K562 (cell line): ENCODE data around the gene TSEN54. TPM values are rescaled to one million over a fixed set of nuclear protein-coding genes. Genes with fewer than 3 reads are reported as not detected.

Experiments used
- ATAC-seq: fragments of 200-7000 bp; cut with Tn5 transposase; 3 replicates; pipeline ENCODE4 v1.9.1; 2020; ENCODE audit warnings: moderate library complexity
- BruUV-seq: library from RNA; stranded (reverse); fragments of 400-500 nt; replicated peaks from 2 replicates; lab custom pipeline; 2021; lab: Mats Ljungman, UMichigan
- CTCF ChIA-PET: fragments of 300-600 bp; formaldehyde crosslinking; extraction: SDS; loops from one replicate; lab custom pipeline; 2021; ENCODE audit warnings: low intra/inter-chr PET ratio; lab: Yijun Ruan, JAX
- POLR2A ChIA-PET: fragments of 300-600, 350-650 bp; sonication (Branson Sonifier 250); formaldehyde crosslinking; extraction: SDS; loops from one replicate; lab custom pipeline; 2021; ENCODE audit warnings: antibody characterized with exemption, inconsistent platforms; lab: Yijun Ruan, JAX
- DNase-seq, 4 experiments: peaks; one replicate each; pipeline versions ENCODE4 v3.0.0 to v3.0.0-alpha.2; 2011 to 2018; ENCODE audit warnings: low spot score in 3 of 4, mixed read lengths in 3 of 4; ENCODE audit errors: extremely low read depth in 1 of 4
- FAIRE-seq: peaks from 2 replicates; lab custom pipeline; 2011; peaks lifted over from hg19 to GRCh38; lab: Jason Lieb, UNC
- H2AFZ ChIP-seq: 2 replicates; pipeline ENCODE4 v1.6.0; 2011; ENCODE audit warnings: low read depth, low read length, control low read depth, inconsistent platforms
- H3K27ac ChIP-seq: fragments of 200-600 bp; 3 replicates; pipeline ENCODE4 v1.8.0; 2011; ENCODE audit warnings: low read depth, mild to moderate bottlenecking, control low read depth, inconsistent platforms, low read length, moderate library complexity, mixed read lengths; ENCODE audit errors: extremely low read depth
- H3K27me3 ChIP-seq, 2 experiments: fragments of 300-600 bp in 1 of 2; 2 replicates in 1 of 2; 3 replicates in 1 of 2; pipeline versions ENCODE4 v1.6.0 to v1.8.0; 2011; ENCODE audit warnings: inconsistent platforms in 2 of 2, low read length in 2 of 2, mild to moderate bottlenecking in 1 of 2, mixed read lengths in 1 of 2, moderate library complexity in 1 of 2; ENCODE audit not compliant: control insufficient read depth in 2 of 2, insufficient read depth in 2 of 2
- H3K36me3 ChIP-seq: fragments of 300-600 bp; 3 replicates; pipeline ENCODE4 v1.8.0; 2011; ENCODE audit warnings: mild to moderate bottlenecking, low read length, inconsistent platforms; ENCODE audit not compliant: control insufficient read depth, insufficient read depth
- H3K4me1 ChIP-seq, 2 experiments: fragments of 200-600 bp in 1 of 2; replicated peaks in 1 of 2; 2 replicates in 1 of 2; 3 replicates in 1 of 2; pipeline versions ENCODE4 v1.5.1 to v1.8.0; 2011; ENCODE audit warnings: inconsistent platforms in 2 of 2, low read length in 2 of 2, mild to moderate bottlenecking in 1 of 2, mixed read lengths in 1 of 2, moderate library complexity in 1 of 2; ENCODE audit not compliant: control insufficient read depth in 2 of 2, insufficient read depth in 2 of 2
- H3K4me2 ChIP-seq: 2 replicates; pipeline ENCODE4 v1.6.1; 2011; ENCODE audit warnings: low read length, control low read depth, inconsistent platforms, mixed read lengths; ENCODE audit not compliant: insufficient read depth
- H3K4me3 ChIP-seq: fragments of 200-600 bp; sonication (generic), shearing (Covaris generic); 2 replicates; pipeline ENCODE4 v1.5.1; 2016; ENCODE audit warnings: control low read depth, inconsistent platforms
- H3K79me2 ChIP-seq: fragments of 200-600 bp; 3 replicates; pipeline ENCODE4 v1.8.0; 2011; ENCODE audit warnings: low read length, inconsistent platforms; ENCODE audit not compliant: control insufficient read depth, insufficient read depth
- H3K9ac ChIP-seq, 2 experiments: 2 replicates each; pipeline versions ENCODE4 v1.6.0 to v1.6.1; 2011; ENCODE audit warnings: low read depth in 2 of 2, low read length in 2 of 2, control low read depth in 1 of 2, inconsistent platforms in 1 of 2, mild to moderate bottlenecking in 1 of 2, mixed read lengths in 1 of 2; ENCODE audit not compliant: insufficient read depth in 1 of 2
- H3K9me1 ChIP-seq: one replicate; pipeline ENCODE4 v1.6.0; 2011; ENCODE audit warnings: inconsistent platforms, mild to moderate bottlenecking, low read length, moderate library complexity; ENCODE audit not compliant: control insufficient read depth, insufficient read depth
- H3K9me3 ChIP-seq: replicated peaks from 2 replicates; pipeline ENCODE4 v1.5.1; 2011; ENCODE audit warnings: low read depth, low read length, inconsistent platforms; ENCODE audit not compliant: control insufficient read depth, insufficient read depth
- H4K20me1 ChIP-seq: replicated peaks from 2 replicates; pipeline ENCODE4 v1.6.1; 2011; ENCODE audit warnings: low read length, inconsistent platforms, mixed read lengths; ENCODE audit not compliant: control insufficient read depth, insufficient read depth
- FOXJ3 ChIP-seq: sonication (generic); formaldehyde crosslinking; IDR thresholded peaks from 2 replicates; pipeline ENCODE4 v1.4.0; 2020; ENCODE audit warnings: mild to moderate bottlenecking, missing genetic modification reagents
- IRF2 ChIP-seq: sonication (generic); formaldehyde crosslinking; IDR thresholded peaks from 2 replicates; pipeline ENCODE4 v1.8.1; 2022; ENCODE audit warnings: mild to moderate bottlenecking, missing genetic modification reagents
- POLR3A ChIP-seq: IDR thresholded peaks from 2 replicates; pipeline ENCODE4 v1.6.1; 2011; ENCODE audit warnings: borderline replicate concordance, mild to moderate bottlenecking, moderate library complexity; ENCODE audit not compliant: insufficient read length, insufficient read depth; ENCODE audit errors: extremely low read depth
- ZFPM2 ChIP-seq: fragments of 250-450 bp; sonication (Bioruptor Pico); IDR thresholded peaks from 2 replicates; pipeline ENCODE4 v1.5.1; 2022; ENCODE audit warnings: mild to moderate bottlenecking
- ZFX ChIP-seq: sonication (generic); formaldehyde crosslinking; IDR thresholded peaks from 2 replicates; pipeline ENCODE4 v1.8.0; 2022; ENCODE audit warnings: mild to moderate bottlenecking, missing genetic modification reagents, moderate library complexity
- WGBS: fragments of 100-300 bp; shearing (Covaris generic); methylation state at CpG from one replicate; pipeline ENCODE4 v1.1.6; 2016; ENCODE audit warnings: low coverage, mixed read lengths; ENCODE audit not compliant: insufficient coverage; ENCODE audit errors: missing lambda C conversion rate; 5-methylcytosine and 5-hydroxymethylcytosine counted together
- in situ Hi-C: fragments of 300-500 bp; cut with MboI; formaldehyde crosslinking; loops from 4 replicates; pipeline ENCODE4 v1.15.0; 2018; ENCODE audit warnings: inconsistent platforms, mixed read lengths
- intact Hi-C: fragments of 100-400 bp; cut with micrococcal nuclease; formaldehyde crosslinking; loops from 2 replicates; pipeline ENCODE4 v1.14.2; 2022
- polyA plus RNA-seq, 8 experiments: library from polyadenylated mRNA; depleted of rRNA in 4 of 8; stranded (reverse) in 5 of 8; unstranded in 3 of 8; fragments of >200 nt; fragmentation: Nextera tagmentation in 2 of 8; fragmentation: Illumina TruSeq in 1 of 8; extraction: Ambion mirVana in 2 of 8; extraction: Trizol in 1 of 8; gene quantifications; 2 replicates each; pipeline versions ENCODE4 v1.2.1 to v1.2.3, GENCODE V29; 2011 to 2014; ENCODE audit warnings: inconsistent platforms in 1 of 8, missing spikeins in 1 of 8
- total RNA-seq, 7 experiments: library from RNA; depleted of rRNA in 6 of 7; stranded (reverse); fragments of >200 nt in 6 of 7; fragmentation: Illumina TruSeq in 2 of 7; extraction: Trizol in 2 of 7; gene quantifications; 2 replicates each; pipeline versions ENCODE4 v1.2.1 to v1.2.3, GENCODE V29; 2011 to 2021; ENCODE audit warnings: low replicate concordance in 1 of 7
- TF ChIP-seq, protein P1 (sequence below): fragments of 450-650 bp; IDR thresholded peaks from 2 replicates; pipeline ENCODE4 v1.6.1; 2016; ENCODE audit warnings: mild to moderate bottlenecking
- TF ChIP-seq, protein P2 (sequence below): fragments of 250-450 bp; sonication (Bioruptor Pico); IDR thresholded peaks from 2 replicates; pipeline ENCODE4 v1.5.0; 2021; ENCODE audit warnings: mild to moderate bottlenecking, moderate library complexity

The TSEN54 gene
- total and polyA plus RNA-seq, 9 of the 15 experiments (the other 6 are each of a cell fraction or from before 2014, with no cell fraction given): 5.9 to 64.3 (median 48.9) TPM

DNA sequence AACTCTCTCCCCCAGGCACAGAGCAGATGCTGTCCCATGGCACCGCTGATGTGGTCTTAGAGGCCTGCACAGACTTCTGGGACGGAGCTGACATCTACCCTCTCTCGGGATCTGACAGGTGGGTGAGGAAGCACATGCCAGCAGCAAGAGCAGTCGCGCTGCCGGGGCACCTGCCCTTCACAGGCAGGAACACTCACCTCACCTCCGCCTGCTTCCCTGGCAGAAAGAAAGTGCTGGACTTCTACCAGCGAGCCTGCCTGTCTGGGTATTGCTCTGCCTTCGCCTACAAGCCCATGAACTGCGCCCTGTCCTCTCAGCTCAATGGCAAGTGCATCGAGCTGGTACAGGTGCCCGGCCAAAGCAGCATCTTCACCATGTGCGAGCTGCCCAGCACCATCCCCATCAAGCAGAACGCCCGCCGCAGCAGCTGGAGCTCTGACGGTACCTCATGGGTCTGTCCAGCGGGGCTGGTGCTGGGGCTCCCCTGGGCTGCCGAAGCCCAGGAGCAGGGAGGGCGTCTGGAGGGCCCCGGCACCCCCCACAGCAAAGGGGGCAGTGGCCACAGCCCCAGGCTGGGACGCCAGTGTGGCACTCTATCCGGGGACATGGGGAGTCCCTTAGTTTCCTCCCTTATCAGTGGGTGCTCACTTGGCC, 22.7 kb upstream of the TSEN54 start (continued):
- TF ChIP-seq, protein P1, sequence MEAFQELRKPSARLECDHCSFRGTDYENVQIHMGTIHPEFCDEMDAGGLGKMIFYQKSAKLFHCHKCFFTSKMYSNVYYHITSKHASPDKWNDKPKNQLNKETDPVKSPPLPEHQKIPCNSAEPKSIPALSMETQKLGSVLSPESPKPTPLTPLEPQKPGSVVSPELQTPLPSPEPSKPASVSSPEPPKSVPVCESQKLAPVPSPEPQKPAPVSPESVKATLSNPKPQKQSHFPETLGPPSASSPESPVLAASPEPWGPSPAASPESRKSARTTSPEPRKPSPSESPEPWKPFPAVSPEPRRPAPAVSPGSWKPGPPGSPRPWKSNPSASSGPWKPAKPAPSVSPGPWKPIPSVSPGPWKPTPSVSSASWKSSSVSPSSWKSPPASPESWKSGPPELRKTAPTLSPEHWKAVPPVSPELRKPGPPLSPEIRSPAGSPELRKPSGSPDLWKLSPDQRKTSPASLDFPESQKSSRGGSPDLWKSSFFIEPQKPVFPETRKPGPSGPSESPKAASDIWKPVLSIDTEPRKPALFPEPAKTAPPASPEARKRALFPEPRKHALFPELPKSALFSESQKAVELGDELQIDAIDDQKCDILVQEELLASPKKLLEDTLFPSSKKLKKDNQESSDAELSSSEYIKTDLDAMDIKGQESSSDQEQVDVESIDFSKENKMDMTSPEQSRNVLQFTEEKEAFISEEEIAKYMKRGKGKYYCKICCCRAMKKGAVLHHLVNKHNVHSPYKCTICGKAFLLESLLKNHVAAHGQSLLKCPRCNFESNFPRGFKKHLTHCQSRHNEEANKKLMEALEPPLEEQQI: no peak

DNA sequence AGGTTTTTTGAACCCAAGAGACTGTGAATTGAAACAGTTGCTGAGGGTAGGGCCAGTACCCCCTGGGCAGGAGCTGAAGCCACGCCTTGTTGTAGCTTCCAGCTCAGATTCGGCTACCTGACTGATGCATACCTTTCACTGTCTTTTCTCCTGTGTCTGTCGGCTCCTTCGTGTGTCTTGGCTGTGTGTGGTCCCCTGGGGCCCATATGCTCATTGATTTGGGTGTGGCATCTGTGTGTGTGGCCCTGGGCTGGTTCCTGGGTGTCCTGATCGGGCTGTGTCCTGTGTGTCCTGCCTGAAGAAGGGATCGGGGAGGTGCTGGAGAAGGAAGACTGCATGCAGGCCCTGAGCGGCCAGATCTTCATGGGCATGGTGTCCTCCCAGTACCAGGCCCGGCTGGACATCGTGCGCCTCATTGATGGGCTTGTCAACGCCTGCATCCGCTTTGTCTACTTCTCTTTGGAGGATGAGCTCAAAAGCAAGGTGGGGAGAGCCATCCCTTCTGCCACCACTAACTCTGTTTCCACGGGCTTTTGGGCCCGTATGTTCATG, 21.9 kb upstream of the TSEN54 start:
- H3K4me1 ChIP-seq: peaks cover 0 to 30% of the 10 kb centered on the region in 2 experiments; a peak in 2 of 5 replicates
- no peak for DNase-seq
- 69% methylated on average over 14 of the region's 14 CpGs for WGBS
- no peak overlapping the region; a peak in 2 of 4 replicates for H3K9ac ChIP-seq
- H3K9me3 ChIP-seq: no peaks in the 10 kb centered on the region
- peaks cover 3% of the 10 kb centered on the region for H3K9me1 ChIP-seq
- no peaks in the 10 kb centered on the region for H4K20me1 ChIP-seq
- intact Hi-C loops (no loop called here), in situ Hi-C loops (no loop called here)
- H2AFZ ChIP-seq: no peak overlapping the region
- ATAC-seq: no peak
- H3K4me2 ChIP-seq: no peak overlapping the region
- no peaks in the 10 kb centered on the region for H3K79me2 ChIP-seq
- CTCF ChIA-PET: no interaction called here
- POLR2A ChIA-PET: interaction anchor here (0.7 to 1.5 kb wide), 2 partner anchors 8 to 12 kb away, joined by 4 to 7 read pairs; no protein-coding TSS in a partner anchor
- no peak overlapping the region for H3K4me3 ChIP-seq
- peaks cover 49% of the 10 kb centered on the region; the same call in 2 of the 3 replicates for H3K36me3 ChIP-seq
- H3K27me3 ChIP-seq: no peaks in the 10 kb centered on the region
- no peak overlapping the region for H3K27ac ChIP-seq
- TF ChIP-seq ZFPM2 (no peak), POLR3A (no peak), ZFX (CRISPR knock-in tag) (no peak), IRF2 (CRISPR knock-in tag) (no peak), FOXJ3 (CRISPR knock-in tag) (no peak)
- TF ChIP-seq, protein P2, sequence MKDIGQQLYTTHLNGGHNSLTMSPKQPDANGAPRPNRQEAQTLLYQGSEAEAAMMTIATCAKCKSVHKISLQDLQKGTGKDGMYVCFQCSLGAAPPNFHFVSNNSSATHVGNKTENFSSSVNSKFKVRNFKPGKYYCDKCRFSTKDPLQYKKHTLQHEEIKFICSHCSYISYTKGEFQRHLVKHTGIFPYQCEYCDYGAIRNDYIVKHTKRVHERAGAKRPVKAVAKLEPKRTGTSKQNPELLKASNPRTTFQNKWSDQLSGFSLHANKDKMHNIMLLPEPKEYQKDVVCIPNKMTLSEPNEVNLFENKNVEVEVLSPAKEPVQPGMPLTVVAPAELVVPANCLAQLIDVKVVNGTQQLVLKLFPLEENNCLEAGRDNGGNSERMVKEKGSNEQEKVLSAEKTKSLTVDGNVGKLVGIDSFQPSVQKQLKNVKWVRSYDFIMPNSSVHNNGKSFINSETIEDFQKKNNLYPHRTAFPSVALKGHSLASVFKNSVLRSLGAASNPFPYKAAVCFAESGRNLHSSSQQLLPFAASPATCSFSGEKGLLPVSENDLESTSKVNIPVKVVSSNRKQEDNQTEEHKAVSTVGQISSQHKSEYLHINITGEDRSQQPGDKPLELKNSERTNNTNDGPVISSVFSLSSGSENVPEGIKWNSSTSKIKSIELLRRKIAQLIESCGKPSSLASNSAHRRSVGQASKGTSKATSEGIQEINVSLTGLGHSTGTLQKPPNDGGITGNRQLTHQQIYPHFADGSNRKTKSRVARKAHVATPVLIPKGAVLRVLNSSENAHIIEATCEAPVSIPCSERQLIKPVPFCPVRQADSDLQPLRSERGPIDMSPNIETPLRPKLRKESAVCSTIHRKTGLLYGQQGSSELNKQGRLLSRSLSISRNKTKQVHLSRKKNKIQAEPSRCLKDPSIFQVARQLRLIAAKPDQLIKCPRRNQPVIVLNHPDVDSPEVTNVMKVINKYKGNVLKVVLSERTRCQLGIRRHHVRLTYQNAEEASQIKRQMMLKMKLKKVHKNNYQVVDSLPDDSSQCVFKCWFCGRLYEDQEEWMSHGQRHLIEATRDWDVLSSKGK: no peak
- no TSS peak for BruUV-seq
- FAIRE-seq: no peak
